Fibroblast of lung (primary cell): ENCODE measurements around the gene NKTR. TPM values are rescaled to one million over a fixed set of nuclear protein-coding genes. Genes with fewer than 3 reads are reported as not detected.

Source experiments
- DNase-seq, 2 donors: peaks; one replicate each; pipeline versions ENCODE4 v3.0.0 to v3.0.0-alpha.2; 2010; ENCODE audit warnings: low read depth in 2 of 2
- H2AFZ ChIP-seq: 2 replicates; pipeline ENCODE4 v1.5.1; 2012; ENCODE audit warnings: low read length, control low read depth, inconsistent platforms
- H3K27ac ChIP-seq: 2 replicates; pipeline ENCODE4 v1.5.1; 2011; ENCODE audit warnings: low read length, control low read depth; ENCODE audit not compliant: insufficient read depth
- H3K27me3 ChIP-seq: 2 replicates; pipeline ENCODE4 v1.5.1; 2011; ENCODE audit warnings: mild to moderate bottlenecking, low read length; ENCODE audit not compliant: control insufficient read depth, insufficient read depth
- H3K36me3 ChIP-seq: 2 replicates; pipeline ENCODE4 v1.5.1; 2011; ENCODE audit warnings: low read length; ENCODE audit not compliant: control insufficient read depth, insufficient read depth
- H3K4me1 ChIP-seq: 2 replicates; pipeline ENCODE4 v1.5.1; 2011; ENCODE audit warnings: low read length; ENCODE audit not compliant: control insufficient read depth, insufficient read depth; ENCODE audit errors: extremely low read depth
- H3K4me2 ChIP-seq: 2 replicates; pipeline ENCODE4 v1.5.1; 2011; ENCODE audit warnings: low read length, control low read depth; ENCODE audit not compliant: insufficient read depth; ENCODE audit errors: extremely low read depth
- H3K4me3 ChIP-seq, 4 experiments: fragments of 200-600 bp in 1 of 4; sonication (generic) in 1 of 4; replicated peaks in 1 of 4; 2 replicates each; pipeline ENCODE4 v1.5.1; 2011 to 2016; ENCODE audit warnings: low read length in 4 of 4, low read depth in 3 of 4, mild to moderate bottlenecking in 3 of 4, control low read depth in 2 of 4, inconsistent platforms in 1 of 4, mixed read lengths in 1 of 4; ENCODE audit not compliant: insufficient read depth in 1 of 4; ENCODE audit errors: control extremely low read depth in 1 of 4
- H3K79me2 ChIP-seq: 2 replicates; pipeline ENCODE4 v1.5.1; 2012; ENCODE audit warnings: mild to moderate bottlenecking, low read length, inconsistent platforms; ENCODE audit not compliant: control insufficient read depth, insufficient read depth
- H3K9ac ChIP-seq: 2 replicates; pipeline ENCODE4 v1.5.1; 2011; ENCODE audit warnings: mild to moderate bottlenecking, low read length, control low read depth; ENCODE audit not compliant: insufficient read depth
- H3K9me3 ChIP-seq: 2 replicates; pipeline ENCODE4 v1.5.1; 2012; ENCODE audit warnings: low read depth, low read length; ENCODE audit not compliant: control insufficient read depth, insufficient read depth
- H4K20me1 ChIP-seq: 2 replicates; pipeline ENCODE4 v1.5.1; 2011; ENCODE audit warnings: low read length; ENCODE audit not compliant: control insufficient read depth, insufficient read depth; ENCODE audit errors: extremely low read depth
- CTCF ChIP-seq, 2 donors: IDR thresholded peaks in 1 of 2; conservative IDR thresholded peaks in 1 of 2; 1 replicate in 1 of 2; 2 replicates in 1 of 2; pipeline ENCODE4 v1.5.1; 2011 to 2012; ENCODE audit warnings: low read length in 2 of 2, control low read depth in 1 of 2, inconsistent platforms in 1 of 2, low read depth in 1 of 2, mild to moderate bottlenecking in 1 of 2
- EZH2 ChIP-seq: IDR thresholded peaks from 2 replicates; pipeline ENCODE4 v1.5.1; 2012; ENCODE audit warnings: low read length, control low read depth, mild to moderate bottlenecking; ENCODE audit errors: missing control alignments
- polyA plus RNA-seq, 2 donors: library from polyadenylated mRNA; depleted of rRNA in 1 of 2; stranded (reverse) in 1 of 2; unstranded in 1 of 2; fragments of >200 nt; gene quantifications; 2 replicates each; pipeline ENCODE4 v1.2.1, GENCODE V29; 2011 to 2012; ENCODE audit warnings: missing spikeins in 1 of 2
- total RNA-seq: library from RNA; depleted of rRNA; stranded (reverse); fragments of >200 nt; gene quantifications from 2 replicates; pipeline ENCODE4 v1.2.1, GENCODE V29; 2014

The NKTR gene
- total and polyA plus RNA-seq, 2 donors (not counting 1 experiment from before 2014, with no cell fraction given), result 26.4 to 44.6 TPM

DNA sequence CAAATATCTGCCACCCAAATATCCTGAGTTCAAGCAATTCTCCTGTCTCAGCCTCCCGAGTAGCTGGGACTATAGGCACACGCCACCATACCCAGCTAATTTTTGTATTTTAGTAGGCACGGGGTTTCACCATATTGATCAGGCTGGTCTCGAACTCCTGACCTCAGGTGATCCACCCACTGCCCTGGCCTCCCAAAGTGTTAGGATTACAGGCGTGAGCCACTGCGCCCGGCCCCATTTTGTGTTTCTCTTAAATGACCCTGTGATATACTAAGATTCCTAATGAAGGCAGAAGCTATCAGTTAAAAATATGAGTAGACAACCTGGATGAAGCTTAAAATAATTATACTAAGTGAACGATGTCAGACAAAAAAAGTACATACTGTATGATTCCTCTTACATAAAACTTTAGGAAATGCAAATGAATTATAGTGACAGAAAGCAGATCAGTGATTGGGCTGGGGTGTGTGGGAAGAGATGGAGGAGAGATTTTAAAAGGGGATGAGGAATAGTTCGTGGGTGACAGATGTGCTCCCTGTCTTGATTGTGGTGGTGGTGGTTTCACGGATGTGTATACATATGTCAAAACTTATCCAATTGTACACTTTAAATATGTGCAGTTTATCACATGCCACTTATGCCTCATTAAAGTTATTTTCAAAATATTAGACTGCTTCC lies 81.0 kb downstream of the NKTR start:
- no peak overlapping the region for H3K27ac ChIP-seq
- H3K79me2 ChIP-seq, result no peaks in the 10 kb centered on the region
- no peak overlapping the region for H3K4me3 ChIP-seq
- H3K4me2 ChIP-seq, result no peak overlapping the region
- peaks cover 12% of the 10 kb centered on the region for H3K27me3 ChIP-seq
- H3K4me1 ChIP-seq, result peaks cover 13% of the 10 kb centered on the region
- no peak overlapping the region for H2AFZ ChIP-seq
- H4K20me1 ChIP-seq, result no peaks in the 10 kb centered on the region
- no peak overlapping the region for H3K9ac ChIP-seq
- H3K36me3 ChIP-seq, result no peaks in the 10 kb centered on the region
- TF ChIP-seq EZH2, result no peak
- no peak for TF ChIP-seq CTCF (conservative IDR thresholded peaks at IDR 0.05 in 1 of 2, IDR thresholded peaks at IDR 0.05 in 1 of 2; ENCODE audit: low read depth in 1 of 2, low read length in 2 of 2)
- H3K9me3 ChIP-seq, result no peaks in the 10 kb centered on the region
- DNase-seq, result peak in 1 of 2 donors; percentile 22

DNA sequence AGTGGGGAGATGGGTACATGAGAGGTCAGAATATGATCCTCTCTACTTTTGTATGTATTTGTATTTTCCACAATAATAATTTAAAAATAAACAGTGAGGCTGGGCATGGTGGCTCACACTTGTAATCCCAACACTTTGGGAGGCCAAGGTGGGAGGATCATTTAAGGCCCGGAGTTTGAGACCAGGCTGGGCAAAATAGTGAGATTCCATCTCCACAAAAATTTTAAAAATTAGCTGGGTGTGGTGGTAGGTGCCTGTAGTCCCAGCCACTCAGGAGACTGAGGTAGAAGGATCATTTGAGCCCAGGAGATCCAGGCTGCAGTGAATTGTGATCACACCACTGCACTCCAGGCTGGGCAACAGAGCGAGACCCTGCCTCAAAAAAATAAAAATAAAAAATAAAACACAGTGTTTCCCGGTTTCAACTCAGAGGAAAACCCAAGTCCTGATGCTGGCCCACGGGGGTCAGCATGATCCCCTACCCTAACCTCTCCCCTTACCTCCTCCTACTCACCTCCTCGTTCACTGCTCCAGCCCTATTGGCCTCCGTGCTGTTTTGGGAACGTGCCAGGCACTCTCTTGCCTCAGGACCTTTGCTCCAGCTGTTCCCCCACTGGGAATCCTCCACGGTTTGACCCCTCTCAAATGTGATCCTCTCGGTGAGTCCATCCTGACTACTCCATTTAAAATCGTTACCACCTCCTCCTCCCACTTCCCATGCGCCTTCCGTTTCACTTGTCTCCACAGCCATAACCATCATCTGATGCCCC lies 82.0 kb downstream of the NKTR start:
- H3K9ac ChIP-seq, result no peak overlapping the region

More for the DNA sequence above, 82.0 kb downstream of the NKTR start:
- no peaks in the 10 kb centered on the region for H3K36me3 ChIP-seq
- no peak for DNase-seq
- no peak overlapping the region for H3K27ac ChIP-seq
- no peak overlapping the region for H2AFZ ChIP-seq
- no peak overlapping the region for H3K4me3 ChIP-seq
- no peaks in the 10 kb centered on the region for H3K79me2 ChIP-seq
- no peak for TF ChIP-seq EZH2
- no peak for TF ChIP-seq CTCF (conservative IDR thresholded peaks at IDR 0.05 in 1 of 2, IDR thresholded peaks at IDR 0.05 in 1 of 2; ENCODE audit: low read depth in 1 of 2, low read length in 2 of 2)
- no peaks in the 10 kb centered on the region for H3K9me3 ChIP-seq
- peaks cover 13% of the 10 kb centered on the region for H3K4me1 ChIP-seq
- no peaks in the 10 kb centered on the region for H4K20me1 ChIP-seq
- H3K27me3 ChIP-seq, result peaks cover 15% of the 10 kb centered on the region
- H3K4me2 ChIP-seq, result no peak overlapping the region
